SK-N-SH (cell line): ENCODE measurements around the gene RGS9. TPM values are rescaled to one million over a fixed set of nuclear protein-coding genes. Genes with fewer than 3 reads are reported as not detected.

Source experiments
- CTCF ChIA-PET: fragments of 300-600, 350-600 bp; formaldehyde crosslinking; extraction: SDS; loops from one replicate; lab custom pipeline; 2021; lab: Yijun Ruan, JAX
- POLR2A ChIA-PET: fragments of 350-600 bp; sonication (Branson Sonifier 250); formaldehyde crosslinking; extraction: SDS; loops from one replicate; lab custom pipeline; 2020; ENCODE audit warnings: antibody characterized with exemption, inconsistent platforms; lab: Yijun Ruan, JAX
- DNase-seq: peaks from one replicate; pipeline ENCODE4 v3.0.0; 2012
- H2AFZ ChIP-seq: fragments of 200-600 bp; sonication (generic); 2 replicates; pipeline ENCODE4 v1.8.1; 2016; ENCODE audit warnings: antibody characterized with exemption, mild to moderate bottlenecking, low read depth
- H3F3A ChIP-seq: fragments of 200-600 bp; sonication (generic); replicated peaks from 2 replicates; pipeline ENCODE3; 2016; ENCODE audit warnings: antibody characterized with exemption, mild to moderate bottlenecking; ENCODE audit not compliant: insufficient read depth
- H3K27ac ChIP-seq, 2 experiments: fragments of 200-500 bp in 1 of 2; fragments of 200-600 bp in 1 of 2; sonication (Bioruptor generic) in 1 of 2; sonication (generic), shearing (Covaris generic) in 1 of 2; 2 replicates each; pipeline versions ENCODE4 v1.5.1 to v1.6.1; 2014 to 2016; ENCODE audit warnings: low read depth in 2 of 2, inconsistent platforms in 1 of 2, low read length in 1 of 2, mild to moderate bottlenecking in 1 of 2, mixed read lengths in 1 of 2
- H3K27me3 ChIP-seq: fragments of 200-600 bp; sonication (generic), shearing (Covaris generic); 2 replicates; pipeline ENCODE4 v1.6.1; 2016; ENCODE audit warnings: mixed run types; ENCODE audit not compliant: insufficient read depth
- H3K36me3 ChIP-seq, 2 experiments: fragments of 200-500 bp in 1 of 2; fragments of 200-600 bp in 1 of 2; sonication (Bioruptor generic) in 1 of 2; sonication (generic) in 1 of 2; replicated peaks in 1 of 2; 2 replicates each; pipeline versions ENCODE3 to v1.5.1; 2014 to 2016; ENCODE audit warnings: low read length in 1 of 2, mild to moderate bottlenecking in 1 of 2; ENCODE audit not compliant: insufficient read depth in 2 of 2, control insufficient read depth in 1 of 2
- H3K4me1 ChIP-seq, 2 experiments: fragments of 200-500 bp in 1 of 2; fragments of 200-600 bp in 1 of 2; sonication (Bioruptor generic) in 1 of 2; sonication (generic), shearing (Covaris generic) in 1 of 2; 2 replicates each; pipeline versions ENCODE4 v1.5.1 to v1.6.1; 2014 to 2016; ENCODE audit warnings: low read depth in 1 of 2, low read length in 1 of 2, mixed run types in 1 of 2; ENCODE audit not compliant: insufficient read depth in 2 of 2, control insufficient read depth in 1 of 2
- H3K4me2 ChIP-seq: fragments of 200-600 bp; sonication (generic), shearing (Covaris generic); 2 replicates; pipeline ENCODE4 v1.6.1; 2017; ENCODE audit warnings: mixed run types
- H3K4me3 ChIP-seq, 2 experiments: fragments of 200-500 bp in 1 of 2; fragments of 200-600 bp in 1 of 2; sonication (Bioruptor generic) in 1 of 2; sonication (generic), shearing (Covaris generic) in 1 of 2; 2 replicates each; pipeline versions ENCODE4 v1.5.1 to v1.8.1; 2014 to 2016; ENCODE audit warnings: low read depth in 2 of 2, inconsistent platforms in 1 of 2, low read length in 1 of 2, mild to moderate bottlenecking in 1 of 2, mixed read lengths in 1 of 2, moderate library complexity in 1 of 2
- H3K79me2 ChIP-seq: fragments of 200-600 bp; sonication (generic); 2 replicates; pipeline ENCODE4 v1.8.1; 2017; ENCODE audit warnings: mild to moderate bottlenecking; ENCODE audit not compliant: insufficient read depth
- H3K9ac ChIP-seq: fragments of 200-600 bp; sonication (generic); 2 replicates; pipeline ENCODE4 v1.6.1; 2017; ENCODE audit warnings: mixed run types
- H3K9me2 ChIP-seq: fragments of 200-600 bp; sonication (generic); 2 replicates; pipeline ENCODE4 v1.6.1; 2017; ENCODE audit warnings: mixed run types
- H3K9me3 ChIP-seq: fragments of 200-600 bp; sonication (generic); 2 replicates; pipeline ENCODE4 v1.6.1; 2017; ENCODE audit warnings: mixed run types, mild to moderate bottlenecking, moderate library complexity
- H4K20me1 ChIP-seq: fragments of 200-600 bp; sonication (generic); 2 replicates; pipeline ENCODE4 v1.6.1; 2017; ENCODE audit warnings: mild to moderate bottlenecking, mixed run types; ENCODE audit not compliant: insufficient read depth
- CHD2 ChIP-seq: fragments of 150-350 bp; IDR thresholded peaks from 2 replicates; pipeline ENCODE4 v1.6.1; 2018; ENCODE audit warnings: low read length; ENCODE audit not compliant: partially characterized antibody
- ELF1 ChIP-seq: IDR thresholded peaks from 2 replicates; pipeline ENCODE4 v1.4.0; 2012
- EP300 ChIP-seq, 2 experiments: IDR thresholded peaks; 2 replicates each; pipeline versions ENCODE4 v1.4.0 to v1.6.1; 2012; ENCODE audit warnings: borderline replicate concordance in 1 of 2, low read depth in 1 of 2, low read length in 1 of 2
- EZH2phosphoT487 ChIP-seq: fragments of 200-600 bp; sonication (generic); IDR thresholded peaks from 2 replicates; pipeline ENCODE4 v1.6.1; 2017; ENCODE audit warnings: low read depth, mixed run types, mild to moderate bottlenecking, antibody characterized with exemption, moderate library complexity, borderline replicate concordance
- FOXJ3 ChIP-seq: sonication (generic); formaldehyde crosslinking; IDR thresholded peaks from 2 replicates; pipeline ENCODE4 v1.5.1; 2020; ENCODE audit warnings: mild to moderate bottlenecking, missing genetic modification reagents
- FOXM1 ChIP-seq: IDR thresholded peaks from 2 replicates; pipeline ENCODE4 v1.4.0; 2012; ENCODE audit warnings: low read depth, mild to moderate bottlenecking
- GABPA ChIP-seq: IDR thresholded peaks from 2 replicates; pipeline ENCODE4 v1.4.0; 2012; ENCODE audit warnings: low read depth, mild to moderate bottlenecking
- IRF3 ChIP-seq: fragments of 150-350 bp; IDR thresholded peaks from 2 replicates; pipeline ENCODE4 v1.6.1; 2016; ENCODE audit warnings: mild to moderate bottlenecking, low read depth, low read length
- JUND ChIP-seq: IDR thresholded peaks from 2 replicates; pipeline ENCODE4 v1.4.0; 2012
- MAX ChIP-seq: IDR thresholded peaks from 2 replicates; pipeline ENCODE4 v1.4.0; 2012; ENCODE audit warnings: low read depth
- MEF2A ChIP-seq: IDR thresholded peaks from 2 replicates; pipeline ENCODE4 v1.4.0; 2012; ENCODE audit warnings: low read depth, borderline replicate concordance
- NFIC ChIP-seq: IDR thresholded peaks from 2 replicates; pipeline ENCODE4 v1.4.0; 2012; ENCODE audit warnings: borderline replicate concordance
- NRF1 ChIP-seq: IDR thresholded peaks from 2 replicates; pipeline ENCODE4 v1.6.1; 2012; ENCODE audit warnings: low read depth, mild to moderate bottlenecking, low read length
- PBX3 ChIP-seq: IDR thresholded peaks from 2 replicates; pipeline ENCODE4; 2012
- RAD21 ChIP-seq: IDR thresholded peaks from 2 replicates; pipeline ENCODE4 v1.6.1; 2012; ENCODE audit warnings: mild to moderate bottlenecking, low read length
- RCOR1 ChIP-seq: fragments of 150-350 bp; IDR thresholded peaks from 2 replicates; pipeline ENCODE4 v1.6.1; 2017; ENCODE audit warnings: antibody characterized with exemption, low read length
- RXRA ChIP-seq: IDR thresholded peaks from 2 replicates; pipeline ENCODE4 v1.4.0; 2012; ENCODE audit warnings: low read depth, mild to moderate bottlenecking, borderline replicate concordance
- SIN3A ChIP-seq: IDR thresholded peaks from 2 replicates; pipeline ENCODE4 v1.6.1; 2012; ENCODE audit warnings: low read depth, mild to moderate bottlenecking, low read length, moderate library complexity, borderline replicate concordance
- SMC3 ChIP-seq: IDR thresholded peaks from 2 replicates; pipeline ENCODE4 v1.6.1; 2012; ENCODE audit warnings: low read depth, low read length, improper control_type of control experiment
- TAF1 ChIP-seq: IDR thresholded peaks from 2 replicates; pipeline ENCODE4 v1.6.1; 2012; ENCODE audit warnings: low read depth, mild to moderate bottlenecking, low read length, moderate library complexity, borderline replicate concordance
- TCF12 ChIP-seq: IDR thresholded peaks from 2 replicates; pipeline ENCODE4 v1.4.0; 2012
- TEAD4 ChIP-seq: IDR thresholded peaks from 2 replicates; pipeline ENCODE4 v1.4.0; 2012; ENCODE audit warnings: mild to moderate bottlenecking, borderline replicate concordance; ENCODE audit not compliant: insufficient read depth
- USF2 ChIP-seq: fragments of 150-350 bp; IDR thresholded peaks from 2 replicates; pipeline ENCODE4 v1.6.1; 2017; ENCODE audit warnings: antibody characterized with exemption, low read length, low read depth, borderline replicate concordance
- WGBS: methylation state at CpG from one replicate; pipeline ENCODE4 v1.1.6; 2017; ENCODE audit warnings: low lambda C conversion rate; 5-methylcytosine and 5-hydroxymethylcytosine counted together
- polyA plus RNA-seq, 3 experiments: library from polyadenylated mRNA; depleted of rRNA; stranded (reverse); fragments of >200 nt; gene quantifications; 2 replicates each; pipeline ENCODE4 v1.2.3, GENCODE V29; 2012
- TF ChIP-seq, protein P1 (sequence below): fragments of 200-600 bp; sonication (generic); IDR thresholded peaks from 2 replicates; pipeline ENCODE4 v1.6.1; 2017; ENCODE audit warnings: antibody characterized with exemption, mild to moderate bottlenecking, moderate library complexity
- TF ChIP-seq, protein P2 (sequence below): IDR thresholded peaks from 2 replicates; pipeline ENCODE4 v1.4.0; 2012; ENCODE audit warnings: low read depth, borderline replicate concordance

RGS9 gene
- 1.3 and 1.4 TPM in 2 replicates for polyA plus RNA-seq (2012; rRNA removed)
- polyA plus RNA-seq (2012; cell fraction: cytosol; rRNA removed), result 1.6 and 1.9 TPM in 2 replicates
- polyA plus RNA-seq (2012; cell fraction: nucleus; rRNA removed), result 0.79 and 0.94 TPM in 2 replicates

GRCh38 chr17:65137021-65137939 lies at the start of gene RGS9:
Gene RGS9 (plus strand): TSS chr17:65137370. CDS start chr17:65137541, 171 bp downstream.
- H3K9me2 ChIP-seq, result no peaks in the 10 kb centered on the region
- WGBS, result 13% methylated on average over 35 of the region's 56 CpGs
- H3K4me3 ChIP-seq, result peak within 1 kb of the TSS; percentile 46 to 60
- no peak within 1 kb of the TSS for H3K9ac ChIP-seq
- ChIA-PET CTCF (interaction anchor here (0.6 to 4.3 kb wide), 62 partner anchors 9 to 642 kb away, joined by 3 to 79 read pairs (median 4); no protein-coding TSS in a partner anchor), POLR2A (interaction anchor here (0.6 to 1.8 kb wide), 3 partner anchors 14 to 162 kb away, joined by 3 to 6 read pairs (median 5); no protein-coding TSS in a partner anchor)
- no peaks in the 10 kb centered on the region for H3K79me2 ChIP-seq
- no peak within 1 kb of the TSS; a peak in 1 of 4 replicates for H3K27ac ChIP-seq
- peaks cover 3 to 16% of the 10 kb centered on the region in 2 experiments; a peak in 1 of 4 replicates for H3K4me1 ChIP-seq
- H3K4me2 ChIP-seq, result peak within 1 kb of the TSS; percentile 84
- H3K9me3 ChIP-seq, result no peaks in the 10 kb centered on the region
- H2AFZ ChIP-seq, result peak within 1 kb of the TSS; percentile 80
- DNase-seq, result peak; percentile 97
- no peaks in the 10 kb centered on the region for H4K20me1 ChIP-seq
- no peaks in the 10 kb centered on the region for H3K36me3 ChIP-seq
- no peaks in the 10 kb centered on the region for H3F3A ChIP-seq
- H3K27me3 ChIP-seq, result peaks cover 11% of the 10 kb centered on the region; the same call in 1 of the 2 replicates
- TF ChIP-seq NRF1 (peak; percentile 34; the same call in 1 of the 2 replicates), EP300 (IDR thresholded peaks at IDR 0.05; ENCODE audit: borderline replicate concordance in 1 of 2, low read depth in 1 of 2, low read length in 1 of 2) (no peak), TAF1 (no peak), NFIC (peak; percentile 42), TCF12 (peak; percentile 24; the same call in 1 of the 2 replicates), RXRA (no peak), JUND (no peak), IRF3 (no peak), CHD2 (peak; percentile 40), SMC3 (peak; percentile 76), ELF1 (no peak), EZH2phosphoT487 (no peak), RCOR1 (no peak; the same call in 1 of the 2 replicates), FOXM1 (no peak), MEF2A (no peak), USF2 (no peak), TEAD4 (no peak), GABPA (no peak), SIN3A (0 out of 2 replicates have a peak, but pooled peaks have one; percentile 67), MAX (peak; percentile 67; the same call in 1 of the 2 replicates), RAD21 (peak; percentile 71), PBX3 (no peak), FOXJ3 (CRISPR knock-in tag) (no peak)
- TF ChIP-seq, protein P1, sequence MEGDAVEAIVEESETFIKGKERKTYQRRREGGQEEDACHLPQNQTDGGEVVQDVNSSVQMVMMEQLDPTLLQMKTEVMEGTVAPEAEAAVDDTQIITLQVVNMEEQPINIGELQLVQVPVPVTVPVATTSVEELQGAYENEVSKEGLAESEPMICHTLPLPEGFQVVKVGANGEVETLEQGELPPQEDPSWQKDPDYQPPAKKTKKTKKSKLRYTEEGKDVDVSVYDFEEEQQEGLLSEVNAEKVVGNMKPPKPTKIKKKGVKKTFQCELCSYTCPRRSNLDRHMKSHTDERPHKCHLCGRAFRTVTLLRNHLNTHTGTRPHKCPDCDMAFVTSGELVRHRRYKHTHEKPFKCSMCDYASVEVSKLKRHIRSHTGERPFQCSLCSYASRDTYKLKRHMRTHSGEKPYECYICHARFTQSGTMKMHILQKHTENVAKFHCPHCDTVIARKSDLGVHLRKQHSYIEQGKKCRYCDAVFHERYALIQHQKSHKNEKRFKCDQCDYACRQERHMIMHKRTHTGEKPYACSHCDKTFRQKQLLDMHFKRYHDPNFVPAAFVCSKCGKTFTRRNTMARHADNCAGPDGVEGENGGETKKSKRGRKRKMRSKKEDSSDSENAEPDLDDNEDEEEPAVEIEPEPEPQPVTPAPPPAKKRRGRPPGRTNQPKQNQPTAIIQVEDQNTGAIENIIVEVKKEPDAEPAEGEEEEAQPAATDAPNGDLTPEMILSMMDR, result peak; percentile 99
- TF ChIP-seq, protein P2, sequence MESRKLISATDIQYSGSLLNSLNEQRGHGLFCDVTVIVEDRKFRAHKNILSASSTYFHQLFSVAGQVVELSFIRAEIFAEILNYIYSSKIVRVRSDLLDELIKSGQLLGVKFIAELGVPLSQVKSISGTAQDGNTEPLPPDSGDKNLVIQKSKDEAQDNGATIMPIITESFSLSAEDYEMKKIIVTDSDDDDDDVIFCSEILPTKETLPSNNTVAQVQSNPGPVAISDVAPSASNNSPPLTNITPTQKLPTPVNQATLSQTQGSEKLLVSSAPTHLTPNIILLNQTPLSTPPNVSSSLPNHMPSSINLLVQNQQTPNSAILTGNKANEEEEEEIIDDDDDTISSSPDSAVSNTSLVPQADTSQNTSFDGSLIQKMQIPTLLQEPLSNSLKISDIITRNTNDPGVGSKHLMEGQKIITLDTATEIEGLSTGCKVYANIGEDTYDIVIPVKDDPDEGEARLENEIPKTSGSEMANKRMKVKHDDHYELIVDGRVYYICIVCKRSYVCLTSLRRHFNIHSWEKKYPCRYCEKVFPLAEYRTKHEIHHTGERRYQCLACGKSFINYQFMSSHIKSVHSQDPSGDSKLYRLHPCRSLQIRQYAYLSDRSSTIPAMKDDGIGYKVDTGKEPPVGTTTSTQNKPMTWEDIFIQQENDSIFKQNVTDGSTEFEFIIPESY, result no peak
